WI38 (cell line): ENCODE results near the gene CHID1.

ENCODE experiments used
- H3K4me3 ChIP-seq: 2 replicates; pipeline ENCODE4 v1.5.1; 2011; ENCODE audit warnings: low read depth, mild to moderate bottlenecking, control low read depth, low read length
- TF ChIP-seq, protein P1 (sequence below): IDR thresholded peaks from 2 replicates; pipeline ENCODE4 v1.5.1; 2012; ENCODE audit warnings: low read depth, mild to moderate bottlenecking, control low read depth, low read length

The CHID1 gene

GRCh38 chr11:863910-864827 lies 46.4 kb downstream of the CHID1 start:
- TF ChIP-seq, protein P1, sequence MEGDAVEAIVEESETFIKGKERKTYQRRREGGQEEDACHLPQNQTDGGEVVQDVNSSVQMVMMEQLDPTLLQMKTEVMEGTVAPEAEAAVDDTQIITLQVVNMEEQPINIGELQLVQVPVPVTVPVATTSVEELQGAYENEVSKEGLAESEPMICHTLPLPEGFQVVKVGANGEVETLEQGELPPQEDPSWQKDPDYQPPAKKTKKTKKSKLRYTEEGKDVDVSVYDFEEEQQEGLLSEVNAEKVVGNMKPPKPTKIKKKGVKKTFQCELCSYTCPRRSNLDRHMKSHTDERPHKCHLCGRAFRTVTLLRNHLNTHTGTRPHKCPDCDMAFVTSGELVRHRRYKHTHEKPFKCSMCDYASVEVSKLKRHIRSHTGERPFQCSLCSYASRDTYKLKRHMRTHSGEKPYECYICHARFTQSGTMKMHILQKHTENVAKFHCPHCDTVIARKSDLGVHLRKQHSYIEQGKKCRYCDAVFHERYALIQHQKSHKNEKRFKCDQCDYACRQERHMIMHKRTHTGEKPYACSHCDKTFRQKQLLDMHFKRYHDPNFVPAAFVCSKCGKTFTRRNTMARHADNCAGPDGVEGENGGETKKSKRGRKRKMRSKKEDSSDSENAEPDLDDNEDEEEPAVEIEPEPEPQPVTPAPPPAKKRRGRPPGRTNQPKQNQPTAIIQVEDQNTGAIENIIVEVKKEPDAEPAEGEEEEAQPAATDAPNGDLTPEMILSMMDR = no peak
- H3K4me3 ChIP-seq = no peak overlapping the region

DNA sequence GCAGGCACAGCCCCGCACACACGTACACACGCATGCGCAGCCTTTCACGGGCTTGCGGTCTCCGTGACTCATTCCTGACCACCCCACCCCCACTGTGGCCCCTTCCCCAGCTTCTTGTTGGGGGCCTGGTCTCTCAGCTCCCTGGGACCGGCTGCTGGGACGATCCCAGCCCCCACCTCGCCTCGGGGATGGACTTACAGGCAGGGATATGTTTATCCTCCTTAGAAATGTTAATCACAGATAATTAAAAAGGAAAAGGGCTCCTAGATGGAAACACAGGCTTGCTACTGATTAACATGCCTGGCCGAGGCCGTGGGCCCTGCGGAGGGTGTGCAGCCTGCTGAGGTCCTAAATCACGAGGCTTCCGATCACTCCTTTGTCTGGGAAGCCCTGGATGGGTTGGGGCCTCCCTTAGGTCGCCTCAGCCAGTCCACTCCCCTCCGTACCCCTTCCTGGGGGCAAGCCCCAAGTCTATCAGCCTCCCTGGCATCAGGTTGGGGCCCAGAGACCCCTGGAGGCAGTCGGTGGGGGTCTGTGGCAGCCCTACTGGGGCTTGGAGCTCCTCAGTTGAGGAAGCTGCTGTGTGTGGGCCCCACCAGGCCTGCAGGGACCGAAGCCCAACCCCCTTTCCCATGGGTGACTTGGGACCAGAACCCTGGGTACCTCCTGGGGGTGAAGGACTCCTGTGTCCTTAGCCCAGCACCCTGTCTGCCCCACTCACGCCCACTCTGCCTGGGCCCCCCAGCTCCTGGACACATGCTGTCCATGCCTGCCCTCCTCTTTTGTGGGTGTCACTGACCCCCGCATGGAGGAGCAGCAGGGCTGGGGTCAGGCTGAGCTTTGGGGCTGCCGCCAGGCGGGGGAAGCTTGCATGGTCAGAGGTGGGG lies 47.3 kb downstream of the CHID1 start:
- TF ChIP-seq, protein P1 = no peak
- H3K4me3 ChIP-seq = no peak overlapping the region

DNA sequence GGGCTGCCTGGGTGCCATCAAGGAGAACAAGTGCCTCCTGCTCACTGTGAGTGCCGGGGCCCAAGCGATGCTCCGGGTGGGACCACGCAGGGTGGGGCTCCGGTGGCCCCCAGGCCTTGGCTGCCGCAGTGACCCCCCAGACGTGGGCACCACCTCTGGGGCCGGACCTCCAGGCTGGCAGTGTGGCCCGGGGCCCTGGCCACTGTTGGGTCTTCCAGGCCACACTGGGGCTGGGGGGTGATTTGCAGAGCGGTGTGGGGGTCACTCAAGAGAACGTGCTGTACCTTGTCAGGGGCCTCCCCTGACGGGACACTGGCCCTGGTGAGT lies 48.0 kb downstream of the CHID1 start:
- H3K4me3 ChIP-seq = no peak overlapping the region
- TF ChIP-seq, protein P1 = no peak

GRCh38 chr11:862081-862661 lies 48.4 kb downstream of the CHID1 start:
- TF ChIP-seq, protein P1 = no peak
- no peak overlapping the region for H3K4me3 ChIP-seq

DNA sequence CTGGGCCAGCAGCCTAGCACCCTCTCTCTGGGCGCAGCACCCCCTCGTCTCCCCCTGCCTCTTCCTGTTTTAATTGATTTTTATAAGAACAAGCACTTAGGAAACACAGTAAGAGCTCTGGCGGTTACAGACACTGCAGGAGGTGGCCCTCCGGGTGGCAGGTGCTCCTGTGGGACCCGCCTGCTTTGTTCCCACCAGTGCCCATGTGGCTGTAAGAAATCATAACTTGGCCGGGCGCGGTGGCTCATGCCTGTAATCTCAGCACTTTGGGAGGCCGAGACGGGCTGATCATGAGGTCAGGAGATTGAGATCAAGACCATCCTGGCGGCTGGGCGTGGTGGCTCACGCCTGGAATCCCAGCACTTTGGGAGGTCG lies 49.5 kb downstream of the CHID1 start:
- TF ChIP-seq, protein P1 = no peak
- no peak overlapping the region for H3K4me3 ChIP-seq

GRCh38 chr11:860234-861104 lies 50.1 kb downstream of the CHID1 start:
- TF ChIP-seq, protein P1 = no peak

More at GRCh38 chr11:860234-861104, 50.1 kb downstream of the CHID1 start:
- H3K4me3 ChIP-seq = no peak overlapping the region
